HG03095 (cell line): ENCODE measurements around the gene HSFX3.
A peak's percentile ranks its signal among the peaks of the same experiment; 100 is the strongest.
"Not testable (repeated sequence)": the region's sequence is repeated elsewhere in the genome, so short reads cannot be mapped to it uniquely, and the experiment has no call there.

ENCODE experiments used
- ATAC-seq: cut with Tn5 transposase; IDR thresholded peaks from one replicate; pipeline ENCODE4 v1.9.1; 2021; ENCODE audit warnings: moderate library complexity; ENCODE audit not compliant: unreplicated experiment

Gene HSFX3

GRCh38 chrX:149549701-149550100 is at the start of gene HSFX3:
Gene HSFX3, minus strand, starts transcription at chrX:149549924. Its CDS starts 72 bp downstream, at chrX:149549852.
- ATAC-seq = not testable (repeated sequence)

GRCh38 chrX:149598603-149599002 is 48.9 kb upstream of the HSFX3 start:
- not testable (repeated sequence) for ATAC-seq

GRCh38 chrX:149595943-149596342 is 46.2 kb upstream of the HSFX3 start:
- ATAC-seq = not testable (repeated sequence)

- not testable (repeated sequence) for ATAC-seq
Measured at GRCh38 chrX:149595214-149595613, 45.5 kb upstream of the HSFX3 start, which contains the start of gene HSFX2. Gene HSFX2, minus strand, starts transcription at chrX:149595314. Its CDS starts 614 bp downstream, at chrX:149594700.

- ATAC-seq = not testable (repeated sequence)
Measured at GRCh38 chrX:149590993-149591392, 41.3 kb upstream of the HSFX3 start.

- not testable (repeated sequence) for ATAC-seq
Measured at GRCh38 chrX:149587359-149587758, 37.6 kb upstream of the HSFX3 start, which contains the start of gene MAGEA9B. Gene MAGEA9B, minus strand, starts transcription at chrX:149587459. Its CDS starts 4,280 bp downstream, at chrX:149583179.

GRCh38 chrX:149585631-149586030 is 35.9 kb upstream of the HSFX3 start:
- not testable (repeated sequence) for ATAC-seq

- ATAC-seq = peak; percentile 99
Measured at GRCh38 chrX:149573456-149573855, 23.7 kb upstream of the HSFX3 start.

- no peak for ATAC-seq
Measured at GRCh38 chrX:149572743-149573142, 23.0 kb upstream of the HSFX3 start.

- no peak for ATAC-seq
Measured at GRCh38 chrX:149571770-149572169, 22.0 kb upstream of the HSFX3 start.

- ATAC-seq = no peak
Measured at GRCh38 chrX:149570668-149571067, 20.9 kb upstream of the HSFX3 start.

GRCh38 chrX:149569770-149570169 is 20.0 kb upstream of the HSFX3 start:
- no peak for ATAC-seq

GRCh38 chrX:149568701-149569296 is 19.1 kb upstream of the HSFX3 start:
- ATAC-seq = no peak

GRCh38 chrX:149567621-149568417 is 18.1 kb upstream of the HSFX3 start:
- ATAC-seq = no peak

GRCh38 chrX:149563359-149563758 is 13.6 kb upstream of the HSFX3 start:
- no peak for ATAC-seq

- not testable (repeated sequence) for ATAC-seq
Measured at GRCh38 chrX:149555251-149555650, 5.5 kb upstream of the HSFX3 start.

GRCh38 chrX:149551939-149552248 is 2.2 kb upstream of the HSFX3 start:
- ATAC-seq = not testable (repeated sequence)

- ATAC-seq = not testable (repeated sequence)
Measured at GRCh38 chrX:149551245-149551938, 1.7 kb upstream of the HSFX3 start.

GRCh38 chrX:149550454-149550853 is 730 bp upstream of the HSFX3 start:
- not testable (repeated sequence) for ATAC-seq

- not testable (repeated sequence) for ATAC-seq
Measured at GRCh38 chrX:149547782-149548181, 1.9 kb downstream of the HSFX3 start.

- not testable (repeated sequence) for ATAC-seq
Measured at GRCh38 chrX:149546962-149547361, 2.8 kb downstream of the HSFX3 start.
